B cell (primary cell): Measurements from ENCODE around the gene SPRY2. TPM values are rescaled to one million over a fixed set of nuclear protein-coding genes. Genes with fewer than 3 reads are reported as not detected.

ENCODE experiments used
- ATAC-seq: fragments of 200-7000 bp; cut with Tn5 transposase; one replicate; pipeline ENCODE4 v1.10.0; 2021; ENCODE audit warnings: low read depth, mild to moderate bottlenecking, moderate number of reproducible peaks, moderate library complexity
- CTCF ChIA-PET: fragments of 350-600 bp; sonication (Branson Sonifier 250); formaldehyde crosslinking; loops from one replicate; lab custom pipeline; 2021; ENCODE audit warnings: antibody characterized with exemption, inconsistent platforms; lab: Charles Lee
- POLR2A ChIA-PET: fragments of 350-600 bp; sonication (Branson Sonifier 250); formaldehyde crosslinking; loops from one replicate; lab custom pipeline; 2021; ENCODE audit warnings: antibody characterized with exemption; lab: Charles Lee
- DNase-seq: peaks from one replicate; pipeline ENCODE4 v3.0.0; 2013
- H2AFZ ChIP-seq: 2 replicates; pipeline ENCODE4 v1.6.1; 2012; ENCODE audit warnings: mild to moderate bottlenecking, low read depth, low read length; ENCODE audit not compliant: insufficient read depth, poor library complexity, severe bottlenecking
- H3K27ac ChIP-seq, 2 donors: 1 replicate in 1 of 2; 2 replicates in 1 of 2; pipeline ENCODE4 v1.5.1; 2012 to 2013; ENCODE audit warnings: low read length in 2 of 2, mild to moderate bottlenecking in 2 of 2, moderate library complexity in 1 of 2
- H3K27me3 ChIP-seq, 4 experiments: fragments of 200-600 bp in 1 of 4; sonication (generic) in 1 of 4; replicated peaks in 1 of 4; 1 replicate in 2 of 4; 2 replicates in 2 of 4; pipeline versions ENCODE4 v1.6.1 to v1.7.0; 2013 to 2016; ENCODE audit warnings: low read length in 3 of 4, mild to moderate bottlenecking in 2 of 4, mixed read lengths in 1 of 4, moderate library complexity in 1 of 4; ENCODE audit not compliant: insufficient read depth in 4 of 4, control insufficient read depth in 3 of 4; ENCODE audit errors: control extremely low read depth in 1 of 4
- H3K36me3 ChIP-seq, 2 experiments: replicated peaks in 1 of 2; 1 replicate in 1 of 2; 2 replicates in 1 of 2; pipeline versions ENCODE4 v1.6.1 to v1.7.1; 2013; ENCODE audit warnings: low read length in 1 of 2; ENCODE audit not compliant: insufficient read depth in 2 of 2, control insufficient read depth in 1 of 2; ENCODE audit errors: control extremely low read depth in 1 of 2, extremely low read depth in 1 of 2
- H3K4me1 ChIP-seq, 2 donors: fragments of 200-600 bp in 1 of 2; sonication (generic) in 1 of 2; 1 replicate in 1 of 2; 2 replicates in 1 of 2; pipeline versions ENCODE4 v1.5.1 to v1.6.1; 2013 to 2017; ENCODE audit warnings: low read length in 2 of 2; ENCODE audit not compliant: control insufficient read depth in 2 of 2, insufficient read depth in 2 of 2
- H3K4me2 ChIP-seq: replicated peaks from 2 replicates; pipeline ENCODE3; 2012; ENCODE audit warnings: mild to moderate bottlenecking, low read depth, low read length; ENCODE audit not compliant: poor library complexity, severe bottlenecking
- H3K4me3 ChIP-seq, 5 experiments: fragments of 200-600 bp in 1 of 5; sonication (generic) in 1 of 5; 1 replicate in 3 of 5; 2 replicates in 2 of 5; pipeline versions ENCODE4 v1.5.1 to v1.7.0; 2011 to 2016; ENCODE audit warnings: low read length in 4 of 5, mild to moderate bottlenecking in 4 of 5, low read depth in 2 of 5, control low read depth in 1 of 5, moderate library complexity in 1 of 5; ENCODE audit not compliant: insufficient read depth in 1 of 5; ENCODE audit errors: control extremely low read depth in 1 of 5, extremely low read depth in 1 of 5
- H3K79me2 ChIP-seq: fragments of 200-600 bp; sonication (generic); one replicate; pipeline ENCODE4 v1.6.0; 2016; ENCODE audit warnings: low read length; ENCODE audit not compliant: control insufficient read depth, insufficient read depth
- H3K9ac ChIP-seq: fragments of 200-600 bp; sonication (generic); 2 replicates; pipeline ENCODE4 v1.6.1; 2017; ENCODE audit warnings: mild to moderate bottlenecking, low read length, moderate library complexity
- H3K9me3 ChIP-seq, 3 donors: one replicate each; pipeline versions ENCODE4 v1.6.1 to v1.7.1; 2013; ENCODE audit warnings: low read length in 2 of 3; ENCODE audit not compliant: control insufficient read depth in 2 of 3, insufficient read depth in 1 of 3; ENCODE audit errors: control extremely low read depth in 1 of 3
- H4K20me1 ChIP-seq: 2 replicates; pipeline ENCODE4 v1.6.0; 2012; ENCODE audit warnings: mild to moderate bottlenecking, low read length; ENCODE audit not compliant: insufficient read depth, control insufficient read depth, poor library complexity, severe bottlenecking
- H3K27ac Mint-ChIP-seq: one replicate; pipeline ENCODE4 v1.8.0; 2021; ENCODE audit warnings: mixed read lengths
- H3K27me3 Mint-ChIP-seq: one replicate; pipeline ENCODE4 v1.8.0; 2021; ENCODE audit warnings: mixed read lengths
- H3K4me1 Mint-ChIP-seq: one replicate; pipeline ENCODE4 v1.8.0; 2021; ENCODE audit warnings: mixed read lengths
- H3K4me3 Mint-ChIP-seq: one replicate; pipeline ENCODE4 v1.8.0; 2021; ENCODE audit warnings: mixed read lengths
- H3K9me3 Mint-ChIP-seq: one replicate; pipeline ENCODE4 v1.8.0; 2022; ENCODE audit warnings: mixed read lengths; ENCODE audit not compliant: insufficient read depth
- EZH2 ChIP-seq: IDR thresholded peaks from 2 replicates; pipeline ENCODE4 v1.6.1; 2012; ENCODE audit warnings: borderline replicate concordance, low read depth, mild to moderate bottlenecking, moderate library complexity, low read length; ENCODE audit not compliant: insufficient read depth, poor library complexity, severe bottlenecking
- WGBS: methylation state at CpG from one replicate; pipeline ENCODE4 v1.1.5; 2013; ENCODE audit warnings: missing lambda C conversion rate; ENCODE audit not compliant: insufficient coverage; 5-methylcytosine and 5-hydroxymethylcytosine counted together
- intact Hi-C: fragments of 100-400 bp; cut with micrococcal nuclease; formaldehyde crosslinking; loops from one replicate; pipeline ENCODE4 v1.10.0; 2022
- polyA plus RNA-seq: library from polyadenylated mRNA; depleted of rRNA; stranded (reverse); fragments of >200 nt; gene quantifications from 2 replicates; pipeline ENCODE4 v1.2.3, GENCODE V29; 2012
- total RNA-seq, 2 donors: library from RNA; stranded (reverse); fragments of 120-200 nt in 1 of 2; gene quantifications; 1 replicate in 1 of 2; 2 replicates in 1 of 2; pipeline versions ENCODE4 v1.2.3 to v1.2.4, GENCODE V29; 2013 to 2022
- TF ChIP-seq, protein P1 (sequence below): fragments of 200-600 bp; IDR thresholded peaks from one replicate; pipeline ENCODE4 v1.8.0; 2022; ENCODE audit warnings: antibody characterized with exemption, mild to moderate bottlenecking

Gene SPRY2
- total and polyA plus RNA-seq, 2 donors (not counting 1 experiment from before 2014, with no cell fraction given): 0.86 to 0.96 TPM

DNA sequence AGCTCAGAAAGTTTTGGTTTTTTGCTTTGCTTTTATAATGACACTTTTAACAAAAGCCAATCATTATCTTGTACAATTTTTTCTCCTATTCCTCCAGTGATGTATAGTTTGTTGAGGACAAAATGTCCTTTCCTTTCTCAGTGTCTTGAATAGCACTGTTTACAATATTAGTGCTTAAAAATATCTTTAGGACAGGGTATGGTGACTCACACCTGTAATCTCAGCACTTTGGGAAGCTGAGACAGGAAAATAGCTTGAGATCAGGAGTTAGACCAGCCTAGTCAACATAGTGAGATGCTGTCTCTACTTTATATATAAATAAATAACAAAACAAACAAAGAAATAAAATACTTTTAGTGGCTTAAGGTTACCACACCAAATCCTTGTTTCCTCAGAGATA is 41.9 kb downstream of the SPRY2 start:
- no peak for DNase-seq
- Histone ChIP-seq H2AFZ (no peak overlapping the region), H3K27me3 (no peaks in the 10 kb centered on the region), H3K36me3 (no peaks in the 10 kb centered on the region), H3K4me2 (no peak overlapping the region), H3K9me3 (no peaks in the 10 kb centered on the region), H3K9ac (no peak overlapping the region), H4K20me1 (no peaks in the 10 kb centered on the region), H3K27ac (no peak overlapping the region), H3K4me3 (no peak overlapping the region), H3K4me1 (no peaks in the 10 kb centered on the region), H3K79me2 (no peaks in the 10 kb centered on the region)
- Mint-ChIP-seq H3K4me1 (peaks cover 5% of the 10 kb centered on the region), H3K9me3 (no peaks in the 10 kb centered on the region), H3K27ac (no peak overlapping the region), H3K4me3 (no peak overlapping the region), H3K27me3 (no peaks in the 10 kb centered on the region)
- ChIA-PET POLR2A (no interaction called here), CTCF (no interaction called here)
- ATAC-seq: no peak
- intact Hi-C loops: no loop called here
- no peak for TF ChIP-seq EZH2

DNA sequence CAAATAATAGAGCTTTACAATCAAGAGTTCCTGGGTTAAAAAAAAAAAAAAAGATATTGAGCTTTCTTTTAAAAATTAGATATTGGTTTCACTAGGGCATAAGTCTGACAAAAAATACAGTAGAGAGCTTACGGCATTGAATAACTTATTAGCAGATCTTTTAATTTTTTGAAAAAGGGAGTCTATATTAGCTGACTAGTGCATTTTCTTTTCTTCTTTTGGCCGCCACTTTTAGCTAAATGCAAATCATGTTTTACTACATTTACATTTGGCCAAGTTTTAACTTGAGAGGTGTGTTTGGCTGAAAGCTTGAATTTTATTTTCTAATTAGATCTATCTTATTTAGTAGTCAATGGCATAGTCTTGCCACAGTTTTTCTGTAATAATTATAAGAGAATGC is 43.4 kb downstream of the SPRY2 start:
- H3K27me3 ChIP-seq: no peaks in the 10 kb centered on the region
- ChIA-PET POLR2A (no interaction called here), CTCF (interaction anchor here (0.5 to 0.7 kb wide), 3 partner anchors 20 to 275 kb away, joined by 3 to 5 read pairs (median 3); no protein-coding TSS in a partner anchor)
- intact Hi-C loops: no loop called here
- H3K9me3 ChIP-seq: no peaks in the 10 kb centered on the region
- H3K9ac ChIP-seq: no peak overlapping the region
- no peak overlapping the region for H3K27ac ChIP-seq
- ATAC-seq (no peak), DNase-seq (no peak)
- no peaks in the 10 kb centered on the region for H3K27me3 Mint-ChIP-seq
- H3K4me1 ChIP-seq: no peaks in the 10 kb centered on the region
- no peak overlapping the region for H3K27ac Mint-ChIP-seq
- no peaks in the 10 kb centered on the region for H3K36me3 ChIP-seq
- H4K20me1 ChIP-seq: no peaks in the 10 kb centered on the region
- H2AFZ ChIP-seq: no peak overlapping the region
- no peak overlapping the region for H3K4me3 ChIP-seq
- no peaks in the 10 kb centered on the region for H3K9me3 Mint-ChIP-seq
- WGBS: no CpG with 5 or more reads among the region's 2 CpGs
- H3K4me3 Mint-ChIP-seq: no peak overlapping the region
- H3K4me1 Mint-ChIP-seq: peaks cover 5% of the 10 kb centered on the region
- H3K4me2 ChIP-seq: no peak overlapping the region
- H3K79me2 ChIP-seq: no peaks in the 10 kb centered on the region
- no peak for TF ChIP-seq EZH2
- TF ChIP-seq, protein P1, sequence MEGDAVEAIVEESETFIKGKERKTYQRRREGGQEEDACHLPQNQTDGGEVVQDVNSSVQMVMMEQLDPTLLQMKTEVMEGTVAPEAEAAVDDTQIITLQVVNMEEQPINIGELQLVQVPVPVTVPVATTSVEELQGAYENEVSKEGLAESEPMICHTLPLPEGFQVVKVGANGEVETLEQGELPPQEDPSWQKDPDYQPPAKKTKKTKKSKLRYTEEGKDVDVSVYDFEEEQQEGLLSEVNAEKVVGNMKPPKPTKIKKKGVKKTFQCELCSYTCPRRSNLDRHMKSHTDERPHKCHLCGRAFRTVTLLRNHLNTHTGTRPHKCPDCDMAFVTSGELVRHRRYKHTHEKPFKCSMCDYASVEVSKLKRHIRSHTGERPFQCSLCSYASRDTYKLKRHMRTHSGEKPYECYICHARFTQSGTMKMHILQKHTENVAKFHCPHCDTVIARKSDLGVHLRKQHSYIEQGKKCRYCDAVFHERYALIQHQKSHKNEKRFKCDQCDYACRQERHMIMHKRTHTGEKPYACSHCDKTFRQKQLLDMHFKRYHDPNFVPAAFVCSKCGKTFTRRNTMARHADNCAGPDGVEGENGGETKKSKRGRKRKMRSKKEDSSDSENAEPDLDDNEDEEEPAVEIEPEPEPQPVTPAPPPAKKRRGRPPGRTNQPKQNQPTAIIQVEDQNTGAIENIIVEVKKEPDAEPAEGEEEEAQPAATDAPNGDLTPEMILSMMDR: no peak
